GM19467 (cell line): Measurements from ENCODE around the gene RTTN.
A peak's percentile ranks its signal among the peaks of the same experiment; 100 is the strongest.
"Not testable (repeated sequence)": the region's sequence is repeated elsewhere in the genome, so short reads cannot be mapped to it uniquely, and the experiment has no call there.

Experiments
- ATAC-seq: cut with Tn5 transposase; IDR thresholded peaks from one replicate; pipeline ENCODE4 v1.9.1; 2021; ENCODE audit warnings: mild to moderate bottlenecking, moderate library complexity; ENCODE audit not compliant: unreplicated experiment

Gene RTTN

GRCh38 chr18:70205421-70206397 is at the start of gene RTTN:
Gene RTTN, minus strand, starts transcription at chr18:70205687. Its CDS starts 29 bp downstream, at chr18:70205658.
- peak; percentile 98 for ATAC-seq

- no peak for ATAC-seq
Observed at GRCh38 chr18:70250781-70251180, 45.3 kb upstream of the RTTN start.

DNA sequence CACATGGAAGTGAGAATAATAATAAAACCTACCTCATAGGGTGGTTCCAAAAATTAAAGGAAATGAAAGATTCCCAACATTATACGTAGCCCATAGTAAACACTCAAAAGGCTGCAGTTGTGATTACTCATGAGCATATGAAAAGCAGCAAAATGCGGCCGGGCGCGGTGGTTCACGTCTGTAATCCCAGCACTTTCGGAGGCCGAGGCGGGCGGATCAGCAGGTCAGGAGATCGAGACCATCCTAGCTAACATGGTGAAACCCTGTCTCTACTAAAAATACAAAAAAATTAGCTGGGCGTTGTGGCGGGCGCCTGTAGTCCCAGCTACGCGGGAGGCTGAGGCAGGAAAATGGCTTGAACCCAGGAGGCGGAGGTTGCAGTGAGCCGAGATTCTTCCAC is 44.4 kb upstream of the RTTN start:
- not testable (repeated sequence) for ATAC-seq

GRCh38 chr18:70249118-70249517 is 43.6 kb upstream of the RTTN start:
- ATAC-seq, result no peak

DNA sequence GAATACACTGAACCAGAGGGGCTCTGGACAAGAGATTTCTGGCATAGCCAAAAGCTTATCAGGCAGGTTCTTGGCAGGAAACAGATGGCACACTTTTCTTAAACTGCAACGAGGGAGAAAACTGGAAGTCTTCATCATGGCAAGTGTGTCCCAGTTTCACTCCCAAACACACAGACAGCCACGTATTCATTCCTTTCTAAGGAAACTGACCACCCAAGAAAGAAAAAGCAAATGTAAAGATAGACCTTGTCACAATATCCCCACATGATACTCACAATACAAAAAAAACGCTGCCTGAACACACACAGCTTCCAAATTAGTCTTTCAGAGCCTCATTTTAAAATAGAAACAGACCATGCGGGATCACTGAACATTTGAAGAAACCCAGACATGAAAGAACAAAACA is 40.6 kb upstream of the RTTN start:
- no peak for ATAC-seq

DNA sequence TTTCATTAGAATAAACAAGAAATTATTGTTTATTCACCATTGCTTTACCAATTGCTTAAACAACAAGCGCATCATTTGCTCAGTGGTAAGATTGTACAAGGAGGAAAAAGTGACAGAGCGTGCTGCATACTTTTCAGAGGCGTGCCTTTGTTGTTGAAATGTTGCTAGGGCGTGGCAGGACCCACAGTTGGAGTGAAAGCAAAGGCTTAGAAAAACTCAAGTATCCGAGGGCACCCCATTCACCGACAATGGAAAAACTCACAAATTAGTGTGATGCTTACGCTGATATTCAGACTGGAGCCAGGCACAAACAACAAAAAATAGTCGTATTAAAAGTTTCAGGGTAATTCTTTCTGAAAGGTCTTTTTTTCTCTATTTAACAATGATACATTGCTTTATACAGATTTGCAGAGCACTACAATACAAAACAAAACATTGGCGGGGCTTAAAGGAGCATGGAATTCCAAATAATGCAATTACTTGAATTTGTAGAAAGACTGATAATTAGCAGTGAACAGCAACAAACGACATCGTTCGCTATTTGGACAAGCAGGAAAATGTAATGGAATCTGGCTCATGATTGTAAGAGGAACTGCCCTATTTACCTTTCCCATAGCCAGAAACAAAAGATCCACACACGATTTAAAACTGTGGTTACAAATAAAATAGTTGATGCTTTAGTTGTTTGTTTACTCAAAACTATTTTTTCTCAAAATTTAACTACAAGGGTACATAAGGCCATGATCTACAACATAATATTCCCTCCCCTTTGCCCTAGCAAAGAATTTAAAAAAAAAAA is 37.8 kb upstream of the RTTN start:
- no peak for ATAC-seq

- not testable (repeated sequence) for ATAC-seq
Observed at GRCh38 chr18:70236921-70237320, 31.4 kb upstream of the RTTN start.

- no peak for ATAC-seq
Observed at GRCh38 chr18:70235478-70235877, 30.0 kb upstream of the RTTN start.

DNA sequence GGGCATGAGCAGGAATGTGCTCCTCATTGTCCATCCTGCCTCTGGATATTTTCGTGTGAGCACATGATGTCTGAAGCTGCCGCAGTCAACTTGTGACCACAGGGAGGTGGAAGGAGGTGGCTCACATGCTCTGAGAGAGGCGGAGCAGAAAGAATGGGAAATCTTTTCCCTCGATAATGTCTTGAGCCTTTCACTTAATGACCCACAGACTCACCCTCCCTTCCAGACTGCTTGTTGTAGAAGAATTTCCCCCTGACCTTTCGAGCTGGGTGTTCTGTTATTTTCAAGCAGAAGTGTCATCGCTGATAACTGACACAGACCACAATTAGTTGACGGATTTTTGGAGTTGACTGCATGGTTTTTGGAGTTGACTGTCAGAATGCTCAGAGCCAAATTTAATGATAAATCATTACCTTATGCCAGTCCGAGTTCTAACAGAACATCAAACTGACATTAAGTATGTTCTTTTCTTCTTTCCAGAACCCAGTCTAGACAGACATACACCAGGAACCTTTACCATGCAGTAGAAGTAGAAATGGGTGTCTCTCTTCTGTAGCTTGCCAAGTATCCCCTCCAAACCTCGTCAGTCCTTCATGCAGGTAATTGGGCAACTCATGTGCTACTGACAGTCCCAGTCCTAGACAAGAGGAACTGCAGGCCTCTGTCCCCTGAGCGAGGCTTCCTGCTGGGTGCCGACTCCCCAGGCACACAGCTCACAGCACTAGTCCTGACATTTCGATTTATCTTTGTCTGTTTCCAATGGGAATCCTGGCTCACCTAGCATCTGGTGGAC is 29.4 kb upstream of the RTTN start:
- ATAC-seq, result no peak

GRCh38 chr18:70233974-70234373 is 28.5 kb upstream of the RTTN start:
- no peak for ATAC-seq

- no peak for ATAC-seq
Observed at GRCh38 chr18:70232261-70232660, 26.8 kb upstream of the RTTN start.

DNA sequence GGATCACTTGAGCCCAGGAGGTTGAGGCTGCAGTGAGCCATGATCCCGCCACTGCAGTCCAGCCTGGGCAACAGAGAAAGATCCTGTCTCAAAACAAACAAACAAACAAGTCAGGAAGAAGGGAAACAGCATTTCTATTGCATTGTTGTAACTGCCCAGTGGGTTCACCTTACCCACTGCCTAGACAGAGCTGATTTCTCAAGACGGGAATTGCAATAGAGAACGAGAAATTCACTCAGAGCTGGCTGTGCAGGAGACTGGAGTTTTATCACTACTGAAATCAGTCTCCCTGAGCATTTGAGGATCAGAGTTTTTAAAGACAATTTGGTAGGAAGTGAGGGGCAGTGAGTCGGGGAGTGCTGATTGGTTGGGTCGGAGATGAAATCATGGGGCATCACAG is 24.2 kb upstream of the RTTN start:
- no peak for ATAC-seq

DNA sequence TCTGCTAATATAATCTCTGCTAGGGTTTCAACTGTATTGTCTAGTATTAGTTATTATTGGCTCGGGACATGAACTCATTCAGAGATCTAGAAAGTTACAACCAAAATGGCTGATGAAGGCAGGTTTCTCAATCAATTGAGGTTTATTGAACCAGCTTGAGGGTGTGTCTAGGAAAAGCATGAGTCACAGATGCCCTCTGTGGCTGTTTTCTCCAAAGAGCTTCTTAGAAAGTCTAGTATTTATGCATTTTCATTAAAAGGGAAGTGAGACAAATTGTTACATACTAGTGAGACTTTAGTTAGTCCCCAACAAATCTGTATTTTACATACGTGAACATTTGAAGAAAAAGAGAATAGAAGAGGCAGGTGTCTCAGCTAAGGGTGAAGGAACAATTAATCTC is 23.0 kb upstream of the RTTN start:
- ATAC-seq, result no peak

DNA sequence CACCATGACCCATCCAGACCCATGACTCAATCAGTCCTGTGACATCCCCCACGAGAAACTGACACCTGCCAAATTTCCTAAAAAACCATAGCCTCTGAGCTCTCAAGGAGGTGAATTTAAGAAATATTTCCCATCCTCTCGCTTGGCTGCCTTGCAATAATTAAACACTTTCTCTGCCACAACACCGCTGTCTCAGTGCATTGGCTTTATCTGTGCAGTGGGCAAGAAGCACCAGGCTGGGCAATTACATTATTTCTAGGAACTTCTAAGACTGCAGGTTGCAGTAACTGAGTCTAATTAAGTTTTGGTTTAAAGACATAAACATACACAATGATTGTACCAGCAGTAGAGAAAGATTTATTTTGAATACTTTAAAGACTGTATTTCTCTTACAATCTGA is 22.0 kb upstream of the RTTN start:
- ATAC-seq, result no peak

GRCh38 chr18:70221915-70222278 is 16.4 kb upstream of the RTTN start:
- no peak for ATAC-seq

DNA sequence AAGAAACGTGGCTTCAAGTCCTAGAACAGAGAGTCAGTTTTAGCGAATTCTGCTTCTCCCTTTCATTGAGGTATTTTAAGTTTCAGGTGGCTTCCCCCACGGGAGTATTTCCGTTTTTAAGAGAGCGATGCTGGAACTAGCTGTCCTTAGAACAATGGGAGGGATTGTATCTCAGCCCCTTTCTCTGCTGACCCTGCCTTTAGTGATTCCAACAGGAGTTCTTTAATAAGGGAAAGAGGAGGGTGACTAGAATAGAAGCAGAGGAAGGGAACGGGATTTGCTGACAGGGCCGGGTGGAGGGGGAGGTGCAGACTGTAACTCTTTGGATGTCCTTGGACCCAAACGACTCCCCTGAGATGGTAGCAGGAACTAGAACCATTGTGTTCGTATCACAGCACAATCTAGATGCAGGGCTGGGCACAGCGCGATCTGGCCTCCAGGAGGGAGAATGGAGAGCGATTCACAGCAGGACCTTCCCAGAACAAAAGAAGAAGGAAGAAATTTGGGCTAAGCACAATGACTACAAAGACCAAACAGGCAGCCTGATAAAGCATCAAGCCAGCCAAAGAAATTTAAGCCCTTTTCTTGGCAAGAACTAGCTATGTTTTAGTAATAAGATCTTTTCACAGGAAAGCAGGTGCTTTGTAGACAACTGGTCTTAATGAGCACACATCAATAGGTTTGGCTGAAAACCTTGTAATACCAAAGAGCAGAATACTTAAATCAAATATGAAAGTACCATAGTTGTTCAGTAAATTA is 15.8 kb upstream of the RTTN start:
- ATAC-seq, result no peak

DNA sequence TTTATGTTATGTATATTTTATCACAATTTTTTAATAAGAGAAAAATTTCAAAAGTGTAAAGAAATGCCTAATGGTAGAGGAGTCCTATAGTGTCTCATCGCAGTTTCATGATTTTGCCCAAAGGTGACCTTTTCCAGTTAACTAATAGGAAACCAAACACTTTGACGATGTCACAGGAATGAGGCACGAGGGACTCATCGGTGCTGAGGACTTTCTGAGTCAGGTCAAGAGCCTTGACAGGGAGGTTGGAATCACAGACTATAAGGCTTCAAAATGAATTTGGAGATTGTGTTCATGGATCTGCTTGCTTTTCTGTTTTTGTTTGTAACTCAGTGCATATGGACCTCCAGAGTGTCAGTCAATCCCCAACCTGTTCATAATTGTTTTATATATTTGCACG is 15.1 kb upstream of the RTTN start:
- ATAC-seq, result no peak

DNA sequence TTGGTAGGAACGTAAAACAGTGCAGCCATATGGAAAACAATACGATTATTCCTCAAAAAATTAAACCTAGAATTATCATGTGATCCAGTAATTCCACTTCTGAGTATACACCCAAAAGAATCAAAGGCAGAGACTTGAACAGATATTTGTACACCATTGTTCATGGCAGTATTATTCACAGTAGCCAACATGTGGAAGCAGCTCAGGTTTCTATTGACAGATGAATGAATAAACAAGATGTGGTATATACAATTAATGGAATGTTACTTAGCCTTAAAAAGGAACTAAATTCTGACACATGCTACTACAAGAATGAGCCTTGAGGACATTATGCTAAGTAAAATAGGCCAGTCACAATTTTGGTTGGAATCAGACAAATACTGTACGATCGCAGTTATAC is 14.2 kb upstream of the RTTN start:
- ATAC-seq, result no peak

DNA sequence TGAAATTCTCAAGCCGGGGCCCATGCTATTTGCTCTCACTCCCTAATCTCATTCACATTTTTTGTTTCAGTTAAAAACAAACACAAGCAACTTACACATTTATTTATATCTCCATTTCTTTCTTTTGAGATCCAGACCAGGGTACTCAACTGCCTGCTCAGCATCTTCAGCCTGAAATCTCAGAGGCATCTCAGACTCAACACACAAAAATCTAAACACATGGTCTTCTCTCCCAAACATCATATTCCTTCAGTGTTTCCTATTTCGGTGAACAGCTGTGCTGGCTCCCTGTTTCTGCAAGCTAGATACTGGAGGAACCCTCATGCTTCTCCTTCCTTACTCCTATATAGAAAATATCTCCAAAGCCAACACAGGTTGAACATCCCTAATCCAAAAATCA is 11.3 kb upstream of the RTTN start:
- no peak for ATAC-seq

- ATAC-seq, result no peak
Observed at GRCh38 chr18:70207181-70207580, 1.7 kb upstream of the RTTN start.
